Gastrocnemius medialis (tissue), 4 donors: ENCODE results near the gene TTC31. TPM values are rescaled to one million over a fixed set of nuclear protein-coding genes. Genes with fewer than 3 reads are reported as not detected.
"Not testable (repeated sequence)": the region's sequence is repeated elsewhere in the genome, so short reads cannot be mapped to it uniquely, and the experiment has no call there.

ENCODE experiments used
- ATAC-seq, 2 donors: fragments of 150-250 bp; one replicate each; pipeline ENCODE4 v1.9.1; 2016
- DNase-seq, 2 donors: peaks; one replicate each; pipeline ENCODE4 v3.0.0-alpha.2; 2019
- H3K27ac ChIP-seq, 4 donors: fragments of 200-600 bp; sonication (generic); 1 replicate in 1 of 4; 2 replicates in 3 of 4; pipeline ENCODE4 v1.5.1; 2016 to 2018; ENCODE audit warnings: mild to moderate bottlenecking in 2 of 4, moderate library complexity in 1 of 4
- H3K27me3 ChIP-seq, 3 donors: fragments of 200-600 bp; sonication (generic) in 2 of 3; 1 replicate in 1 of 3; 2 replicates in 2 of 3; pipeline versions ENCODE4 v1.5.1 to v1.6.0; 2016 to 2019; ENCODE audit warnings: mild to moderate bottlenecking in 1 of 3, moderate library complexity in 1 of 3
- H3K36me3 ChIP-seq, 2 donors: fragments of 200-600 bp; sonication (generic) in 1 of 2; one replicate each; pipeline ENCODE4 v1.5.1; 2017 to 2018
- H3K4me1 ChIP-seq, 2 donors: fragments of 200-600 bp; sonication (generic) in 1 of 2; one replicate each; pipeline ENCODE4 v1.5.1; 2016 to 2017; ENCODE audit warnings: mild to moderate bottlenecking in 2 of 2
- H3K4me3 ChIP-seq, 4 donors: fragments of 200-600 bp; sonication (generic) in 3 of 4; 1 replicate in 1 of 4; 2 replicates in 3 of 4; pipeline ENCODE4 v1.5.1; 2016 to 2019; ENCODE audit warnings: mild to moderate bottlenecking in 2 of 4
- H3K9me3 ChIP-seq, 3 donors: fragments of 200-600 bp; sonication (generic) in 2 of 3; 1 replicate in 1 of 3; 2 replicates in 2 of 3; pipeline ENCODE4 v1.5.1; 2016 to 2019
- CTCF ChIP-seq, 5 experiments: fragments of 450-650 bp in 3 of 5; fragments of 200-600 bp in 2 of 5; sonication (generic) in 2 of 5; IDR thresholded peaks in 4 of 5; conservative IDR thresholded peaks in 1 of 5; 1 replicate in 4 of 5; 2 replicates in 1 of 5; pipeline ENCODE4 v1.5.1; 2016 to 2019; ENCODE audit warnings: antibody characterized with exemption in 5 of 5, mild to moderate bottlenecking in 3 of 5, moderate library complexity in 3 of 5
- POLR2A ChIP-seq, 2 donors: fragments of 450-650 bp; IDR thresholded peaks; one replicate each; pipeline ENCODE4 v1.6.1; 2017; ENCODE audit warnings: antibody characterized with exemption in 2 of 2, mild to moderate bottlenecking in 2 of 2, moderate library complexity in 2 of 2
- in situ Hi-C, 4 donors: fragments of 200-750 bp; cut with MboI; loops; one replicate each; pipeline versions ENCODE4 v1.15.0 to v1.8.0; 2017; ENCODE audit warnings: low sequenced_read_pairs in 4 of 4
- intact Hi-C: fragments of 100-400 bp; cut with DNase I; formaldehyde crosslinking; loops from one replicate; pipeline ENCODE4 v1.15.1; 2023; ENCODE audit warnings: low total_unique reads
- total RNA-seq, 4 donors: library from RNA; depleted of rRNA; stranded (reverse); fragments of >200 nt; gene quantifications; one replicate each; pipeline versions ENCODE4 v1.1.0 to v1.2.3, GENCODE V29; 2016

TTC31 gene
- total RNA-seq, 4 donors from 2014 or later, result 6.1 to 9.6 (median 7.7) TPM

GRCh38 chr2:74474899-74475298 lies 8.0 kb upstream of the TTC31 start:
- ATAC-seq, result no peak
- no peaks in the 10 kb centered on the region for H3K27me3 ChIP-seq
- TF ChIP-seq CTCF (IDR thresholded peaks at IDR 0.05 in 4 of 5, conservative IDR thresholded peaks at IDR 0.05 in 1 of 5) (no peak), POLR2A (IDR thresholded peaks at IDR 0.05) (no peak)
- in situ Hi-C loops (loop anchor here in 1 of 4 donors (25.0 kb wide), 1 partner anchor 362 kb away; the partner anchor contains the start of gene HK2), intact Hi-C loops (no loop called here)
- peaks cover 0 to 36% of the 10 kb centered on the region in 2 donors for H3K36me3 ChIP-seq
- no peak overlapping the region for H3K27ac ChIP-seq
- H3K4me3 ChIP-seq, result no peak overlapping the region
- no peaks in the 10 kb centered on the region for H3K9me3 ChIP-seq
- DNase-seq, result no peak
- H3K4me1 ChIP-seq, result peaks cover 20 to 25% of the 10 kb centered on the region in 2 donors

DNA sequence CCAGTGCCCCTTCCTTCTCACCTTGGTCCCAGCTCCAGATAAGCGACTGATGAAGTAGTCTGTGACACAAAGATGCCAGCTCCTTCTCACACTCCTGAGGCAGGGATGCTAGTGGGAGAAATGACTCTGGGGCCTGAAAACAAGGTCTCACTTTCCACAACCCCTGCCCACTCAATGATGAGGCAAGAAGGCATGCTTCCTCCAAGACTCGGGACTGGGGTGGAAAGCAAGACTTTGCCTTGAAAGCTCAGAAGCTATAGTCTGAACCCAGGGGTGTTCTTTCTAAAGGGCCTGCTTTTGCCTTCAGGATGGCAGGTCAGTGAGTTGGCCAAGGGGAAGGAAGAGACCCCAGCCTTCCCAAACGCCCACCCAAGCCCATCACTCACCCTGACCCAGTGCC lies 1.4 kb upstream of the TTC31 start:
- intact Hi-C loops, result no loop called here
- H3K27ac ChIP-seq, result peak overlapping the region; percentile 83 to 94 (median 88)
- ATAC-seq (no peak), DNase-seq (no peak)
- H3K36me3 ChIP-seq, result peaks cover 0 to 40% of the 10 kb centered on the region in 2 donors
- H3K27me3 ChIP-seq, result no peaks in the 10 kb centered on the region
- H3K4me1 ChIP-seq, result peaks cover 24 to 25% of the 10 kb centered on the region in 2 donors
- in situ Hi-C loops, result loop anchor here in 2 of 4 donors (5.0 to 10.0 kb wide), 2 partner anchors 51 to 103 kb away; no protein-coding TSS in a partner anchor
- peak overlapping the region; percentile 82 to 97 (median 87) for H3K4me3 ChIP-seq
- TF ChIP-seq POLR2A (IDR thresholded peaks at IDR 0.05) (no peak), CTCF (IDR thresholded peaks at IDR 0.05 in 4 of 5, conservative IDR thresholded peaks at IDR 0.05 in 1 of 5) (no peak)
- H3K9me3 ChIP-seq, result no peaks in the 10 kb centered on the region

- intact Hi-C loops, result loop anchor here (1.0 to 2.0 kb wide), 3 partner anchors 9 to 745 kb away; partner anchors contain the start of genes AUP1, HTRA2 and TPRKB
- Histone ChIP-seq H3K4me3 (peak overlapping the region; percentile 82 to 97 (median 87)), H3K4me1 (peaks cover 24 to 25% of the 10 kb centered on the region in 2 donors), H3K9me3 (no peaks in the 10 kb centered on the region), H3K36me3 (peaks cover 0 to 40% of the 10 kb centered on the region in 2 donors), H3K27me3 (no peaks in the 10 kb centered on the region), H3K27ac (peak overlapping the region; percentile 83 to 94 (median 88))
- TF ChIP-seq CTCF (IDR thresholded peaks at IDR 0.05 in 4 of 5, conservative IDR thresholded peaks at IDR 0.05 in 1 of 5), result no peak
- TF ChIP-seq POLR2A (IDR thresholded peaks at IDR 0.05), result no peak
- no peak for DNase-seq
- ATAC-seq, result peak; percentile 44 to 45
- in situ Hi-C loops, result loop anchor here in 2 of 4 donors (5.0 to 10.0 kb wide), 2 partner anchors 50 to 103 kb away; no protein-coding TSS in a partner anchor
Observed at GRCh38 chr2:74481961-74482800, 700 bp upstream of the TTC31 start.

GRCh38 chr2:74483675-74484164 lies 839 bp downstream of the TTC31 start:
- Histone ChIP-seq H3K4me1 (peaks cover 24 to 25% of the 10 kb centered on the region in 2 donors), H3K4me3 (peak overlapping the region; percentile 82 to 97 (median 87)), H3K27ac (peak overlapping the region; percentile 83 to 94 (median 88)), H3K36me3 (peaks cover 0 to 33% of the 10 kb centered on the region in 2 donors)
- not testable (repeated sequence) for H3K27me3 ChIP-seq, H3K9me3 ChIP-seq, ATAC-seq, DNase-seq
- in situ Hi-C loops (loop anchor here in 2 of 4 donors (5.0 to 10.0 kb wide), 2 partner anchors 49 to 101 kb away; no protein-coding TSS in a partner anchor), intact Hi-C loops (loop anchor here (1.0 to 2.0 kb wide), 5 partner anchors 24 to 747 kb away; partner anchors contain the start of genes INO80B, PCGF1, SEMA4F and TPRKB)

GRCh38 chr2:74486141-74486540 lies 3.3 kb downstream of the TTC31 start:
- intact Hi-C loops (no loop called here), in situ Hi-C loops (loop anchor here in 3 of 4 donors (5.0 to 10.0 kb wide), 2 partner anchors 96 to 99 kb away; no protein-coding TSS in a partner anchor)
- Histone ChIP-seq H3K27ac (no peak overlapping the region), H3K9me3 (no peaks in the 10 kb centered on the region), H3K4me3 (no peak overlapping the region), H3K27me3 (no peaks in the 10 kb centered on the region), H3K4me1 (peaks cover 17 to 18% of the 10 kb centered on the region in 2 donors), H3K36me3 (peaks cover 0 to 28% of the 10 kb centered on the region in 2 donors)
- ATAC-seq (no peak), DNase-seq (no peak)
- TF ChIP-seq POLR2A (IDR thresholded peaks at IDR 0.05) (no peak), CTCF (IDR thresholded peaks at IDR 0.05 in 4 of 5, conservative IDR thresholded peaks at IDR 0.05 in 1 of 5) (no peak)
